Fibroblast of villous mesenchyme (primary cell): ENCODE results near the gene TSGA10IP. TPM values are rescaled to one million over a fixed set of nuclear protein-coding genes. Genes with fewer than 3 reads are reported as not detected.

Experiments
- DNase-seq: peaks from one replicate; pipeline ENCODE4 v3.0.0-alpha.2; 2010; ENCODE audit warnings: low read depth
- H3K4me3 ChIP-seq: 2 replicates; pipeline ENCODE4 v1.5.1; 2011; ENCODE audit warnings: low read depth, mild to moderate bottlenecking, low read length
- total RNA-seq: library from RNA; depleted of rRNA; stranded (reverse); fragments of >200 nt; gene quantifications from 2 replicates; pipeline ENCODE4 v1.2.3, GENCODE V29; 2012
- TF ChIP-seq, protein P1 (sequence below): IDR thresholded peaks from 2 replicates; pipeline ENCODE4 v1.5.1; 2012; ENCODE audit warnings: low read depth, mild to moderate bottlenecking, low read length; ENCODE audit not compliant: insufficient read depth

TSGA10IP gene
- total RNA-seq, 1 donor = not detected

DNA sequence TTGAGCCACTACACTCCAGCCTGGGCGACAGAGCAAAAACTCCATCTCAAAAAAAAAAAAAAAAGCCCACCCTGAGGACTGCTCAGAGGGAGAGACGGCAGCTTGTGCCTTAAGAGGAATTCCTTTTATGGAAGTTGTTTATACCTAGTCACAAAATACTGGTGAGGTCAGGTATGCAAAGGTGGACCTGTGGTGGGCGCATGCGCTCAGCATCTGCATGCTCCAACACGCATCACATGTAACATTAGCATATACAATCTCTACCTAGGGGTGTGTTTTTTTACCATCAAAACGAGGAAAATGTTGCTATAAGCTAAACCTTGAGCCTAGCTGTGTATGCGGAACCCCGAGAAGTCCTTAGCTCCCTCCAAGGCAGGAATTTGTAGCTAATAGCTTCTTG, 9.5 kb downstream of the TSGA10IP start:
- TF ChIP-seq, protein P1, sequence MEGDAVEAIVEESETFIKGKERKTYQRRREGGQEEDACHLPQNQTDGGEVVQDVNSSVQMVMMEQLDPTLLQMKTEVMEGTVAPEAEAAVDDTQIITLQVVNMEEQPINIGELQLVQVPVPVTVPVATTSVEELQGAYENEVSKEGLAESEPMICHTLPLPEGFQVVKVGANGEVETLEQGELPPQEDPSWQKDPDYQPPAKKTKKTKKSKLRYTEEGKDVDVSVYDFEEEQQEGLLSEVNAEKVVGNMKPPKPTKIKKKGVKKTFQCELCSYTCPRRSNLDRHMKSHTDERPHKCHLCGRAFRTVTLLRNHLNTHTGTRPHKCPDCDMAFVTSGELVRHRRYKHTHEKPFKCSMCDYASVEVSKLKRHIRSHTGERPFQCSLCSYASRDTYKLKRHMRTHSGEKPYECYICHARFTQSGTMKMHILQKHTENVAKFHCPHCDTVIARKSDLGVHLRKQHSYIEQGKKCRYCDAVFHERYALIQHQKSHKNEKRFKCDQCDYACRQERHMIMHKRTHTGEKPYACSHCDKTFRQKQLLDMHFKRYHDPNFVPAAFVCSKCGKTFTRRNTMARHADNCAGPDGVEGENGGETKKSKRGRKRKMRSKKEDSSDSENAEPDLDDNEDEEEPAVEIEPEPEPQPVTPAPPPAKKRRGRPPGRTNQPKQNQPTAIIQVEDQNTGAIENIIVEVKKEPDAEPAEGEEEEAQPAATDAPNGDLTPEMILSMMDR = no peak
- no peak overlapping the region for H3K4me3 ChIP-seq
- no peak for DNase-seq

DNA sequence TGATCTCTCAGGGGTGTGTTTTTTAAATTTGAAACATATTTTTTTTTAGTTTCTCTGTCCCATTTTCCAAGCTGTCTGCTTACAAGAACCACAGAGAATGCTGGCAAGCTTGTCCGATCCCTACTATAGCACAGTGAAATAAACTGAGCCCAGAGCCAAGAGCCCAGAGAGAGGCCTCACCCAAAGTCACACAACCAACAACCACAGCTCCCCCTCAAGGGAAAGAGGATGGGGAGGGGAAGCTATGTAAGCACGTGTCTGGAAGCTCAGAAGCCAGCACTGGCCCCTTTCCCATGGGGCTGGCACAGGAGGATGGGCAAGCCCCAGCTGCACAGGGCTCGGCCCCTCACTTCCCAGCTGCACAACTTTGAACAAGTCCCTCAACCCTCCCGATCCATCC, 13.0 kb downstream of the TSGA10IP start:
- TF ChIP-seq, protein P1 = no peak
- no peak overlapping the region for H3K4me3 ChIP-seq
- no peak for DNase-seq

DNA sequence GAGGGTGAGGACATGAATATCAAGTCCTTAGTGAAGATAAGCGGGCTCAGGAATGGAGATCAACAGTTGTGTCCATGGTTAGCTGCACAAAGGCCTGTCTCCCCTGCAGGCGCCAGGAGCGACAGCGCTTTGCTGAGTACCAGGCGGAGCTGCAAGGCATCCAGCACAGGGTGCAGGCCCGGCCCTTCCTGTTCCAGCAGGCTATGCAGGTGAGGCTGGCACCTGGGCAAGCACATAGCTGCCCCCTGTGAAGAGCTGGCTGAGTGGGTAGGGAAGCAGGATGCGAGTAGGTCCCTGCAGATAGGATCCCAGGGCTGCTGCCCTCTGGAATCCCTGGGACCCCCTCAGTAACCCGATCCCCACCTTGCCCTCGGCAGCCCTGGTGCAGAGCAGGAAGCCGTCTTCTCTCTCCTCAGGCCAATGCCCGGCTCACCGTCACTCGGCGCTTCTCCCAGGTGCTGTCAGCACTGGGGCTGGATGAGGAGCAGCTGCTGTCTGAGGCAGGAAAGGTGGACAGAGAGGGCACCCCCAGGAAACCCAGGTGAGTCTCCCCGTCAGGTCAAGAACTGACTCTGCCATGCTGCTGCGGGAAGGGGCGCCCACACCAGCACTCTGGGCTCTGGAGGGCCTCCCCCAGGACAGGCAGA, 13.6 kb downstream of the TSGA10IP start:
- TF ChIP-seq, protein P1 = no peak
- no peak overlapping the region for H3K4me3 ChIP-seq
- DNase-seq = no peak

DNA sequence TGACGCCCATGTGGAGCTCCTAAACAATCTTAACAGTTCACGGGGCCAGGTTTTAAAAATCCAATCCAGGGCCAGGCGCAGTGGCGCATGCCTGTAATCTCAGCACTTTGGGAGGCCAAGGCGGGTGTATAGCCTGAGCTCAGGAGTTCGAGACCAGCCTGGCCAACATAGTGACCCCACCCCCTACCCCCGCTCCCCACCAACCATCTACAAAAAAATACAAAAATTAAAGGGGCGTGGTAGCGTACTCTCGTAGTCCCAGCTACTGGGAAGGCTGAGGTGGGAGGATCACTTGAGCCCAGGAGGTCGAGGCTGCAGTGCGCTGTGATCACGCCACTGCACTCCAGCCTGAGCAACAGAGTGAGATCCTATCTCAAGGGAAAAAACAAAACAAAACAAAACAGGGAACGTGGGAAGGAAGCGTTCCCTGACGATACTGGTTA, 15.6 kb downstream of the TSGA10IP start:
- no peak for DNase-seq
- TF ChIP-seq, protein P1 = no peak
- H3K4me3 ChIP-seq = peak overlapping the region; percentile 87

DNA sequence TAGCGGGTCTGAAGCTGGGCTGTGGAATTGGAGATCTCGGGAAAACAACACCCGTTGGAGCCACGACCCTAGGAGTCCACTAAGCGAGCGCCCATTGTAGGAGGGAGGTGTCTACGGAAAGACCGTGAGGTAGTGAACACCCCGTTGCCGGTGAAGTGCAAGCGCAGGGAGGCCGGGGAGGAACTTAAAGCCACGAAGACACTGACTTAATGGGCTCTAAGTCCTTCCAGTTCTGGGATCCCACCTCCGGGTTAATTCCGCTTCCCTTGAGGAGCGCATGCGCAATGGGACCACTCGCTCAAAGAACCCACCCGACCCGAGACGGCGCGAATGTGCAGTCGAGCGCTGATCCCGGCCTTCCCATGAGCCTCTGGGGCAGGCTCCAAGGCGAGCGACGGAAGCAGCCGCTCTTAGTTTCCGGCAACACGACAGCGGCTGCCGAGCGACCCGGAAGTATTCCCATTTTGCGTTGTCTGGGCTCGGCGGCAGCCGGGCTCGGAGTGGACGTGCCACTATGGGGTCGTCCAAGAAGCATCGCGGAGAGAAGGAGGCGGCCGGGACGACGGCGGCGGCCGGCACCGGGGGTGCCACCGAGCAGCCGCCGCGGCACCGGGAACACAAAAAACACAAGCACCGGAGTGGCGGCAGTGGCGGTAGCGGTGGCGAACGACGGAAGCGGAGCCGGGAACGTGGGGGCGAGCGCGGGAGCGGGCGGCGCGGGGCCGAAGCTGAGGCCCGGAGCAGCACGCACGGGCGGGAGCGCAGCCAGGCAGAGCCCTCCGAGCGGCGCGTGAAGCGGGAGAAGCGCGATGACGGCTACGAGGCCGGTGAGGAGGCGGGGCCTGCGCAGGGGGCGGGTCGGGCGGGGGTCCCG, 16.2 kb downstream of the TSGA10IP start, which contains the start of gene SART1:
SART1 (plus strand) TSS at position 468 of the 874 bp plus-strand sequence; CDS start at position 515, 47 bp downstream.
- peak; percentile 98 for DNase-seq
- TF ChIP-seq, protein P1 = no peak
- H3K4me3 ChIP-seq = peak within 1 kb of the TSS; percentile 87

DNA sequence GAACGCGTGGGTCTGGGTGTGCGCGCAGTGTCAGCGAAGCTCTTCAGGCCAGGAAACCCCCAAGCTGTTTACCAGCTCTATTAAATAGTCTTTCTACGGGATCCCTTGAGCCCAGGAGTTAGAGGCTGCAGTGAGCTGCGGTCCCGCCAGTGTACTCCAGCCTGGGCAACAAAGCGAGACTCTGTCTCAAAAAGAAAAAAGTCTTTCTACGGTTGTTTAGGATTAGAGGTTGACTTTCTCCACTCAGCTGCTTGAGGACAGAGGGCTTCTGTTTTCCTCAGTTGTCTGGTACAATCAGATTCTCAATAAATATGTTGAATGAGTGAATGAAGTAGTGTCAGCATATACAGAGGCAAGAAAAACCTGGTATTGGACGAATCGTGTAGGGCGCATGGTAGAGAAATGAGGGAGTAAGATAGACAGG, 16.9 kb downstream of the TSGA10IP start:
- H3K4me3 ChIP-seq = peak overlapping the region; percentile 87
- TF ChIP-seq, protein P1 = no peak
- DNase-seq = no peak
